Fibroblast of the aortic adventitia (primary cell): ENCODE data around the gene SECISBP2L. TPM values are rescaled to one million over a fixed set of nuclear protein-coding genes. Genes with fewer than 3 reads are reported as not detected.
"Not testable (repeated sequence)": the region's sequence is repeated elsewhere in the genome, so short reads cannot be mapped to it uniquely, and the experiment has no call there.

Experiments
- DNase-seq: peaks from one replicate; pipeline ENCODE4 v3.0.0-alpha.2; 2010; ENCODE audit warnings: low read depth
- H3K4me3 ChIP-seq: 2 replicates; pipeline ENCODE4 v1.5.1; 2011; ENCODE audit warnings: low read depth, mild to moderate bottlenecking, control low read depth, low read length, moderate library complexity
- CTCF ChIP-seq: IDR thresholded peaks from 2 replicates; pipeline ENCODE4 v1.5.1; 2011; ENCODE audit warnings: mild to moderate bottlenecking, low read length, control low read depth, inconsistent platforms; ENCODE audit not compliant: insufficient read depth
- total RNA-seq: library from RNA; depleted of rRNA; stranded (reverse); fragments of >200 nt; gene quantifications from 2 replicates; pipeline ENCODE4 v1.2.3, GENCODE V29; 2012; ENCODE audit warnings: low replicate concordance

The SECISBP2L gene
- total RNA-seq, 1 donor: 45.7 TPM

GRCh38 chr15:49083401-49084284 is 37.4 kb upstream of the SECISBP2L start:
- no peak overlapping the region for H3K4me3 ChIP-seq
- peak; percentile 45 for DNase-seq
- no peak for TF ChIP-seq CTCF

- TF ChIP-seq CTCF: no peak
- no peak overlapping the region for H3K4me3 ChIP-seq
- DNase-seq: peak; percentile 80
These were observed 36.7 kb upstream of the SECISBP2L start for GRCh38 chr15:49082960-49083359.

GRCh38 chr15:49079340-49080039 is 33.2 kb upstream of the SECISBP2L start:
- TF ChIP-seq CTCF: no peak
- DNase-seq: no peak
- H3K4me3 ChIP-seq: no peak overlapping the region

- no peak for TF ChIP-seq CTCF
- DNase-seq: no peak
- no peak overlapping the region for H3K4me3 ChIP-seq
These were observed 29.6 kb upstream of the SECISBP2L start for GRCh38 chr15:49075881-49076280.

- not testable (repeated sequence) for DNase-seq
These were observed 28.5 kb upstream of the SECISBP2L start for GRCh38 chr15:49074589-49075287.

GRCh38 chr15:49066372-49066771 is 20.1 kb upstream of the SECISBP2L start:
- DNase-seq: no peak
- TF ChIP-seq CTCF: no peak
- H3K4me3 ChIP-seq: no peak overlapping the region

More at GRCh38 chr15:49074589-49075287, 28.5 kb upstream of the SECISBP2L start:
- not testable (repeated sequence) for H3K4me3 ChIP-seq

- no peak overlapping the region for H3K4me3 ChIP-seq
- TF ChIP-seq CTCF: no peak
- DNase-seq: peak; percentile 11
These were observed 18.6 kb upstream of the SECISBP2L start for GRCh38 chr15:49064884-49065283.
